PFSK-1 (cell line): Measurements from ENCODE around the gene GRK3.

Experiments used
- POLR2AphosphoS5 ChIP-seq: IDR thresholded peaks from 2 replicates; pipeline ENCODE4 v1.6.1; 2012; ENCODE audit warnings: low read depth, mild to moderate bottlenecking, control low read depth, low read length, moderate library complexity
- SIN3A ChIP-seq: IDR thresholded peaks from 2 replicates; pipeline ENCODE4 v1.6.1; 2012; ENCODE audit warnings: mild to moderate bottlenecking, low read length, moderate library complexity, borderline replicate concordance; ENCODE audit not compliant: insufficient read depth
- TF ChIP-seq, protein P1 (sequence below), 2 experiments: IDR thresholded peaks; 2 replicates each; pipeline versions ENCODE4 v1.6.1 to v1.8.0; 2011 to 2012; ENCODE audit warnings: low read depth in 2 of 2, low read length in 2 of 2, control low read depth in 1 of 2, inconsistent platforms in 1 of 2, mild to moderate bottlenecking in 1 of 2, moderate library complexity in 1 of 2; ENCODE audit not compliant: insufficient read depth in 1 of 2

DNA sequence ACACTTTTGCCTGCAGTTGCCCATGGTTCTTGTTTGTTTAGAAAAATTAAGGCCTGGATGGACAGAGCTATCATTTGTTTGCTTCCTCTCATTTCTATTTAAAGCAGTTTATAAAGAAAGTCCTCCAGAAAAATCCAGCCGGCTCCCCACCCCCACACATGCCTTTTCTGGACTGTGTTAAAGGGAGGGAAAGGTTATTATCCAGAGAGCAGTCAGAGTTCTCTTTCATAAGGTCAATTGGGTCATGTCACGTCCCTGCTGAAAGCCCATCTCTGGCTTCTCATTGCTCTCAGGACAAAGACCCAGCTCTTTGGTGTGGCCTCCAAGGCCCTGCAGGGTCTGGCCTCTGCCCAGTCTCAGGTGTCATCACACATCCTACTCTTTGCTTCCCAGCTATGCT lies 9.8 kb upstream of the GRK3 start:
- TF ChIP-seq POLR2AphosphoS5 (no peak), SIN3A (no peak)
- TF ChIP-seq, protein P1, sequence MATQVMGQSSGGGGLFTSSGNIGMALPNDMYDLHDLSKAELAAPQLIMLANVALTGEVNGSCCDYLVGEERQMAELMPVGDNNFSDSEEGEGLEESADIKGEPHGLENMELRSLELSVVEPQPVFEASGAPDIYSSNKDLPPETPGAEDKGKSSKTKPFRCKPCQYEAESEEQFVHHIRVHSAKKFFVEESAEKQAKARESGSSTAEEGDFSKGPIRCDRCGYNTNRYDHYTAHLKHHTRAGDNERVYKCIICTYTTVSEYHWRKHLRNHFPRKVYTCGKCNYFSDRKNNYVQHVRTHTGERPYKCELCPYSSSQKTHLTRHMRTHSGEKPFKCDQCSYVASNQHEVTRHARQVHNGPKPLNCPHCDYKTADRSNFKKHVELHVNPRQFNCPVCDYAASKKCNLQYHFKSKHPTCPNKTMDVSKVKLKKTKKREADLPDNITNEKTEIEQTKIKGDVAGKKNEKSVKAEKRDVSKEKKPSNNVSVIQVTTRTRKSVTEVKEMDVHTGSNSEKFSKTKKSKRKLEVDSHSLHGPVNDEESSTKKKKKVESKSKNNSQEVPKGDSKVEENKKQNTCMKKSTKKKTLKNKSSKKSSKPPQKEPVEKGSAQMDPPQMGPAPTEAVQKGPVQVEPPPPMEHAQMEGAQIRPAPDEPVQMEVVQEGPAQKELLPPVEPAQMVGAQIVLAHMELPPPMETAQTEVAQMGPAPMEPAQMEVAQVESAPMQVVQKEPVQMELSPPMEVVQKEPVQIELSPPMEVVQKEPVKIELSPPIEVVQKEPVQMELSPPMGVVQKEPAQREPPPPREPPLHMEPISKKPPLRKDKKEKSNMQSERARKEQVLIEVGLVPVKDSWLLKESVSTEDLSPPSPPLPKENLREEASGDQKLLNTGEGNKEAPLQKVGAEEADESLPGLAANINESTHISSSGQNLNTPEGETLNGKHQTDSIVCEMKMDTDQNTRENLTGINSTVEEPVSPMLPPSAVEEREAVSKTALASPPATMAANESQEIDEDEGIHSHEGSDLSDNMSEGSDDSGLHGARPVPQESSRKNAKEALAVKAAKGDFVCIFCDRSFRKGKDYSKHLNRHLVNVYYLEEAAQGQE (IDR thresholded peaks at IDR 0.05; ENCODE audit: insufficient read depth in 1 of 2, low read depth in 2 of 2, low read length in 2 of 2) = no peak
